KG1 (cell line): Measurements from ENCODE around the gene CRCP.
"Not testable (repeated sequence)": the region's sequence is repeated elsewhere in the genome, so short reads cannot be mapped to it uniquely, and the experiment has no call there.

ENCODE experiments used
- DNase-seq: peaks from one replicate; lab custom pipeline; 2025; lab: John Stamatoyannopoulos, UW

CRCP gene

GRCh38 chr7:66114743-66115649 lies at the start of gene CRCP:
Gene CRCP (plus strand): TSS chr7:66114847. CDS start chr7:66114963, 116 bp downstream.
- DNase-seq = peak; percentile 55

GRCh38 chr7:66069732-66070131 lies 44.9 kb upstream of the CRCP start:
- no peak for DNase-seq

GRCh38 chr7:66070222-66070621 lies 44.4 kb upstream of the CRCP start:
- no peak for DNase-seq

- DNase-seq = not testable (repeated sequence)
These were observed 42.4 kb upstream of the CRCP start for GRCh38 chr7:66072208-66072607.

- peak; percentile 84 for DNase-seq
These were observed 38.8 kb upstream of the CRCP start, which contains the start of gene ASL for GRCh38 chr7:66075590-66076461. Gene ASL (plus strand): TSS chr7:66075819. CDS start chr7:66076082, 263 bp downstream.

GRCh38 chr7:66076462-66077329 lies 38.0 kb upstream of the CRCP start:
- DNase-seq = no peak

GRCh38 chr7:66078067-66078466 lies 36.6 kb upstream of the CRCP start:
- no peak for DNase-seq

GRCh38 chr7:66082083-66082482 lies 32.6 kb upstream of the CRCP start:
- DNase-seq = no peak

- DNase-seq = no peak
These were observed 31.7 kb upstream of the CRCP start for GRCh38 chr7:66082886-66083415.

- no peak for DNase-seq
These were observed 31.0 kb upstream of the CRCP start for GRCh38 chr7:66083677-66084076.

- DNase-seq = no peak
These were observed 25.5 kb upstream of the CRCP start for GRCh38 chr7:66088861-66089838.

GRCh38 chr7:66092654-66093053 lies 22.0 kb upstream of the CRCP start:
- no peak for DNase-seq

GRCh38 chr7:66095010-66095409 lies 19.6 kb upstream of the CRCP start:
- no peak for DNase-seq

- no peak for DNase-seq
These were observed 15.5 kb upstream of the CRCP start for GRCh38 chr7:66099232-66099550.

- peak; percentile 28 for DNase-seq
These were observed 14.9 kb upstream of the CRCP start for GRCh38 chr7:66099551-66100407.

- DNase-seq = no peak
These were observed 14.1 kb upstream of the CRCP start for GRCh38 chr7:66100408-66101050.

- not testable (repeated sequence) for DNase-seq
These were observed 12.5 kb upstream of the CRCP start for GRCh38 chr7:66102168-66102567.

GRCh38 chr7:66103994-66104393 lies 10.7 kb upstream of the CRCP start:
- not testable (repeated sequence) for DNase-seq

GRCh38 chr7:66105263-66105748 lies 9.3 kb upstream of the CRCP start:
- no peak for DNase-seq
